Retina (tissue), 1 donor: ENCODE results near the gene GP1BB.

Source experiments
- DNase-seq: peaks from one replicate; pipeline ENCODE4 v3.0.0-alpha.2; 2016

The GP1BB gene

GRCh38 chr22:19727310-19728150 is 4.2 kb downstream of the GP1BB start:
- no peak for DNase-seq

GRCh38 chr22:19728271-19728670 is 4.9 kb downstream of the GP1BB start:
- DNase-seq, result no peak

DNA sequence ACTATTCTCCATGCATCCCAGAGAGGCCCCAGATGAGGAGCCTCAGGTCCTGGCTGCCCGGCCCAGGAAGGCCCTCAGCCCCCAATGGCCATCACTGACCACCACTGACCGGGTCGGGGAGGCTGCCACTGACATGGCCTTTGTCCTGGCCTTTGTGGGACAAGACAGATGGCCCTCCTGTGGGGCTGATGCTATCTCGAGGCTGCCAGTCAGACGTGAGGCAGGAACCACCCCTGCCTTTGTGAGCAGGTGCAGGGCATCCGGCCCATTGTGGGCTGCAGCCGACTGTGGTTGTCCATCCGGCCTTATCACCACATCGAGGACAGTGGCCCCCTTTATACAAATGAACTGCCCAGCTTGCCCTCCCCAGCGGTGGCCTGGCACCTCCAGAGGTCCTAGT is 5.5 kb downstream of the GP1BB start:
- no peak for DNase-seq

DNA sequence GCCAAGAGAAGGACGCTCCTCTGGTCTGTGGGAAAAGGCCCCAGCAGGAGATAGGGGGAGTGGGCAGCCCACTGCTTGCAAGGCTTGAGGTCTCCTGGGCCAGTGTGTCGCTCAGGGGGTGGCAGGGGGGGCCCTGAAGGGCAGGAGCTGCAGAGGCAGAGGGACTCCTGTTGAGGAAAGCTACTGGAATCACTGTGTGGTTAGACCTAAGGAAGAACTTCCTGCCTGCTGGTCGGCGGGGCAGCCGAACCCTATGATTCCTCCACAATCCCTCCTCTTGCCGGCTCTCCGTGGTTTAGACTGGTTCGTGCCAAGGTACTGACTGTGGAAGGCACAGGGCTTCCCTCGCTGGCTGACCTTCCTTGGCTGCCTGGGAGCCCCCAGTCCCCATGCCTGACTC is 6.2 kb downstream of the GP1BB start:
- DNase-seq, result no peak

DNA sequence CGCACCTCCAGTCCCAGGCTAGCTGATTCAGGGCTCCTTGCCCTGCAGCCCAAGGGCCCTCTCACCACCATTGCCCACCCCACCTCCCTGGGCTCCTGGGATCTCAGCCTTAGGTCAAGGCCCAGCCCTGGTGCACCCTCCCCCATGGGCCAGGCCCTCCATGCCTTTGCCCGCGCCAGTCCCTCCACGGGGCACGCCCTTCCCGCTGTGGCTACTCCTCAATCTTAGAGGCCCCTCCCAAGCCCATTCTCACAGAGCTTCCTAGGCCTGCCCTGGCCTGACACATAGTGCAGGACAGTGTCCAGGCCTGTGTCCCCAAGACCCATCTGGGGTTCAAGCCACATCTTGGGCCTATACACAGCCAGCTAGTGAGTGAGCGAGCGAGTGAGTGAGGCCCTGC is 6.9 kb downstream of the GP1BB start:
- DNase-seq, result no peak

DNA sequence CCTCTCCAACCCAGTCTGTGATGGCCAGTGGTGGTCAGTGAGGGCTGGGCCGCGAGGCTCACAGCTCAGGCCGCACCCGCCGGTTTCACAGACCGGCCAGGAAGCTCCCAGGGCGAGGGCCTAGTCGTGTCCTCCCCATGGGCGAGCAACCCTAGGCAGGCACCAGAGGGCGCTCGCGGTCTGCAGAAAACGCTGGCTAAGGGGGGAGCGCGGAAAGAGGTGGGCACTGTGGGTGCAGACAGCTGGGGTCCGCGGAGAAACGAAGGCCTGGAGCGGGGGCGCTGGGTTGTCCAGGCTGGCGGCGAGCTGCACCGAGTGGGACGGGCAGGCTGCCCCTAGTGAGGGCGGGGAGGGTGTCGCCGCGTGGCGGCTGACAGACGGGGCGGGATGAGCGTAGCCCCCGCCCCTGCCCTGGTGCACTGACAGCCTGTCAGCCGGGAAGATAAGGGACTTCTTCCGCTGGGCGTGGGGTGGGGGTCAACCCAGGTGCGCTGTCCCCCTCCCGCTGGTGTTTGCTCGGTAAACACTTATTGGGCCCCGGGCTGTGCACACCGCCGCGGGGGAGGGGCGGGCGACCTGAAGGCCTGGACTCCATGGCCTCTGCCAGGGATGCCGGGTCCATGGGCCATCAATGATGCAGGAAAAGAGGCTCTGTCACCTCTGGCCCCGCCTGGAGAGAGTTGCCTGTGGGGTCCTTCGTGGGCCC is 7.5 kb downstream of the GP1BB start:
- peak; percentile 94 for DNase-seq

- DNase-seq, result no peak
These were observed 8.2 kb downstream of the GP1BB start for GRCh38 chr22:19731361-19732135.

DNA sequence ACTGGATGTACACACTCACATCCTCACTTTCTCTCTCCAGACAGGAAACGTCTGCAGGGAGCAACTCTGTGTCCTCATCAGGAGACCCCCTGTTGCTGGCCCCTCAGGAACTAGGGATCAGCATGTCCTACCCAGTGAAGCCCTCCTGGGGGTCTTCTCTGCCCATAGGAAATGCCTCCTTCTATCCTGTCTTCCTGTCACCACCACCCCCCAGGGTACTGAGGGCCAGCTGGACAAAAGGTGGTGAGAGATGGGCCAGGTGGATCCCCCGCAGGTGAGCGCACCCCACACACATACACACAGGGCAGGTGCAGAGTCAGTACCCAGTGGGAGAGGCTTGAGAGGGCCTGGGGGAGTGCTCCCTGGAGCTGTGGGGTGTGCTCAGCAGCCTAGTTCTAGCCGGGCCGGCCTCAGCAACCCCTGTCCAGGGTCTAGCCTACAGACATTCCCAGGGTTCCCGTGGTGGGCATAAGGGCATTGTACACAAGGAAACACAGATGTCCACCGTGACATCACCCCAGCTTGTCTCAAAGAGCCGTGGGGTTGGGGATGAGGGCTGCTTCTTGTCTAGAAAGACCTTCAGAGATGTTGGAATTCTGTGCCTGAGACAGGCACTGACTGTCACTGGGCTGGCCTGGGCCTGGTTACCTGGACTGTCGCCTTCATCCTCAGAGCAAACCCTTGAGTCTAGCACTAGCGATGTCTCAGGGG is 9.2 kb downstream of the GP1BB start:
- no peak for DNase-seq

- no peak for DNase-seq
These were observed 10.4 kb downstream of the GP1BB start for GRCh38 chr22:19733755-19734154.

DNA sequence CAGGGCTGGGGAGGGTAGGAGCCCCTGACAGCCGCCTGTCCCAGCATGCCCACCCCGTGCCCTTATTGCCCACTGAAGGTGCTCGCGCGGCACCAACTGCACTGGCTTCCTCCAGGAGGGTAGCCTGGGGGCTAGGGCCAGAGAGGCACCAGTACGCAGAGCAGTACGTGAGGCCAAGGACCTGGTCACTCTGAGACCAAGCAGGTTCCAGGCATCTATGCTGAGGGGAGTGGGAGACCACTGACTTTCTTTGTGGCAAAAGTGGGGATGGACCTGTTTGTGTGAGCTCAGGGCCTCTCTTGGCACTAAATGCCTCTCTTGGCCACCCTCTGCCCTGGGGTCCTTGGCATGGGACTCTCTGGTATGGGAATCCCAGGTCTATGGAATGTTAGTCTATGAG is 10.8 kb downstream of the GP1BB start:
- DNase-seq, result no peak

GRCh38 chr22:19734837-19735382 is 11.6 kb downstream of the GP1BB start:
- DNase-seq, result no peak

DNA sequence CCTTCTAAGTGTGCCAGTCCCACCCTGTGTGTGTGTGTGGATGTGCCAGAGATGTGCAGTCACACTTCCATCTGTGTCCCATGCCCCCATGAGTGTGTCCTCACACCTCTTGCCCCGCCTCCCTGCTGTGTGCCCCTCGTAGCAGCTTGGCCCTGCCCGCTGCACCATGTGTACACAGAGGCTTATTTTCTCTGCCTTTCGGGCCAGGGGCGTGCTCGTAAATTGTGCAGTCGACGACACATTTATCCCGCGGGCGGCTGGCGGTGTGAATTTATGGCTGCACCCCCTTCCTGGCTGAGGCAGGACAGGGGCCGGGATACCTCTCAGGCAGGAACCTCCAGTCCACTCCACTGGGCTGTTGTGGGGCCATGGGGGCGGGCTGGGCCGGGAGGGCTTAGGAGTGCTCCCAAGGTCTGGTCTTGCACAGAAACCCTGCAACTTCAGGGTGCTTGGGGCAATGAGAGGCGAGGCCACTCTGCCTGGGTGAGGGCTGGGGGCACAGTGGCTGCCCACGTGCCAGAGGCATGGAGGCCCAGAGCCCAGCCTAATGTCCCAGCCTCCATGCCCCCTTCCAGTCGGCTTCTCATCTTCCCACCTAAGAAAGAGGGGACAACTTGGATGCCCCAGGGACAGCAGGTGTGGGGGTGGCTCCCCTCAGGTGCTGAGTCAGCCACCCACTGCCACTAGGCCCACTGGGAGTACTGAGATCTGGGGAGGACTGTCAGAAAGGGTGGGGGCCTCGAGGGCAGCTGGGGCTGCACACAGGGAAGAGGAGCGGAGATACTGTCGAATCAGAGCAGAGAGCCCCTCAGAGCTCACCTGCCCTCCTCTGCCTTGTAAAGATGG is 12.5 kb downstream of the GP1BB start:
- DNase-seq, result no peak

DNA sequence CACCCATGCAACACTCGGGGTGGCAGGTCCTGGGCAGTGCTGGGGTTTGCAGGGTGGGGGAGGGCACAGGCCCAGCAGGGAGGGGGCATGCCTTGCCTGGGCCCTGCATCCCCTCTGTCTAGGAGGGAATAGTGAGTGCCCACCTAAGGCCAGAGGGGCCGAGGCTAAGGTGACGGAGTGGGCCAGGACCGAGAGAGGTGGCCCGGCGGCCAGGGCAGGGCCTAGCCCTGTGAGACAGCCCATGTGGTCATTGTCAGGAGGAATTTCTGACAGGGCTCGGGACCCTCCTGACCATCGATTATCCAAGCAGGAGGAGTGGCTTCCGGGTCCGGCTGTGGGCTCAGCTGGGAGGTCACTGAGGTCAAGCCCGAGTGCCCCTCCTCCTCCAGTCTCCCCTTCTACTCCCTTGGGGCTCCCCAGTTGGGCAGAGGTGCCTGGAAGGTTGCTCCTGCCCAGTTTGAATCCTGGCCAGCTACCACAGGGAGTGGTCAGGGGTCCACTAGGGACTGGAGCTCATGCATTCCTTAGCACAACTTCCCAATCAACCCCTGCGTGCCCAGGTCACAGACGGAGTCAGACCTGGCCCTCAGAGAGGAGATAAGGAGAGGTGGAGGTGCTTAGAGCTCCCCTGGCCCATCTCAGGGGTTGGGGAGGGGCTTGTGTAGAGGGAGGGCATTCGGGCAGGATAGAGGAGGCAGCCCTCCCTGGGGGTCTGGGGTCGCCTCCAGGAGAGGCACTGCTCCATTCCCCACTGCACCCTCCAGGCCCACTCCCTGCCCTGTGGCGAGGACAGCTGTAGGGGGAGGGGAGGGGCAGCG is 14.7 kb downstream of the GP1BB start:
- DNase-seq, result no peak

- no peak for DNase-seq
These were observed 15.5 kb downstream of the GP1BB start for GRCh38 chr22:19738664-19739447.

DNA sequence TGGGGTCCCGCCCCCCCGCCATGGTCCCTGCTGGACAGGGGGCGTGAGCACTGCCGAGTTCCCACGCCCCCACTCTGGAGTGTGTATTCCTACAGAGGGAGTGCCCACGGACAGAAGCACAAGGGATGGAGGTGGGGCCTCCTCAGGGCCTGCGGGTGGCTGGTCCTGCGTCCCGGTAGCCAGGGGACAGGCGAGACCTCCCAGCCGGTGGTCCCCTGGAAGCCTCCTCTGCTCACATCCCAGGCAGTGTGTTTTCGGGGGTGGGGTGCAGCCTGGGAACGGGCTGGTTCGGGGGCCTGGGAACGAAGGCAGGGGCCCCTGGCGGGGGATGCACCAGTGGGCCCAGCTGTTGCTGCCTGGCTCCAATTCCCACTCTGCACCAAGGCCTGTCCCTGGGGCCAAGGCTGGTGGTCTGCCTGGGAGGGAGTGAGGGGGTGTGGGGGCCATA is 16.1 kb downstream of the GP1BB start:
- DNase-seq, result no peak

- no peak for DNase-seq
These were observed 16.6 kb downstream of the GP1BB start for GRCh38 chr22:19739911-19740449.

DNA sequence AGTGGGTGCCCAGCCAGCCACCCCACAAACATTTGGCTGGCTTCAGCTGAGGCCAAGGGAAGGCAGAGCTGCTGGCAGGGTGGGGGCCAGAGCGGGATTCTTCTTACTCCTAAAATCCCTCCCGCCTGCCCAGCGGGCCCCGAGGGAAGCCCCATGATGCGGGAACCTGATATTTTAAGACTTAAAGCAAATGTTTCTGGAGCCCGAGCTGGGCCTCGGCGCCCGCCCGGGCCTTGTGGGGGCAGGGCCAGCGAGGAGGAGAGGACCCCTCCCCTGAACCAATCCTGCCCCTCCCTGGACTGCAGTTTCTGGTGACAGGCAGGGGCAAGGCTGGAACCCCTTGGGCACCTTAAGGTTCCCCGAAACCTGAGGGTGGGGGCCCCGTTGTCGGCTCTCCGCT is 17.2 kb downstream of the GP1BB start:
- no peak for DNase-seq

DNA sequence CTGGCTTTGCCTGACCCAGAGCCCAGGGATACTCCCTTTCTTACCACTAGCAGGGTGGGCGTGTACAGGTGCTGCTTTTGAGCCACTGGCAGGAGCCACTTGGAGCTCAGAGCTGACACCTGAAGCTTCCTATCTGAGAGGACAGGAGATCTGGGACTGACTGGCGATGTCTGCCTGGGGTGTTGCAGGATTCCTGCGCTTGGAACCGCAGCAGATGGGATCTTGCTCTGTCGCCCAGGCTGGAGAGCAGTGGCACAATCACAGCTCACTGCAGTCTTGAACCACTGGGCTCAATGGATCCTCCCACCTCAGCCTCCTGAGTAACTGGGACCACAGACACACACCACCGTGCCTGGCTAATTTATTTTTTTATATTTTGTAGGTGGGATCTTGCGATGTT is 17.7 kb downstream of the GP1BB start:
- no peak for DNase-seq
